ENCODE results near the gene NAIF1. TPM values are rescaled to one million over a fixed set of nuclear protein-coding genes. Genes with fewer than 3 reads are reported as not detected.

NAIF1 gene
- total and polyA plus RNA-seq, 2 donors (not counting 3 experiments of a cell fraction or from before 2014, with no cell fraction given), result 8.2 to 10.1 TPM

- CTCF ChIA-PET, result interaction anchor here (0.8 to 3.7 kb wide), 4 partner anchors 10 to 172 kb away, joined by 3 to 55 read pairs (median 22); partner anchors contain the start of gene PTGES2
- no peaks in the 10 kb centered on the region for H3K4me1 ChIP-seq (ENCODE audit: control insufficient read depth, extremely low read depth, insufficient read depth, low read length)
- no peak for FAIRE-seq
- no peaks in the 10 kb centered on the region for H3K79me2 ChIP-seq (ENCODE audit: control insufficient read depth, insufficient read depth, low read length)
- no peak overlapping the region for H3K4me2 ChIP-seq (ENCODE audit: insufficient read depth, low read length)
- no peak overlapping the region for H3K27ac ChIP-seq (ENCODE audit: insufficient read depth, low read depth, low read length)
- no peak overlapping the region for H3K4me3 ChIP-seq (replicated peaks in 1 of 3; ENCODE audit: insufficient read depth in 1 of 3, low read depth in 1 of 3, low read length in 3 of 3)
- DNase-seq (ENCODE audit: low read depth, low spot score), result no peak
- POLR2A ChIA-PET, result no interaction called here
- H3K27me3 ChIP-seq (ENCODE audit: control insufficient read depth in 2 of 2, insufficient read depth in 2 of 2, low read length in 2 of 2), result no peaks in the 10 kb centered on the region
- no peak for TF ChIP-seq MAX (IDR thresholded peaks at IDR 0.05; ENCODE audit: insufficient read depth, insufficient read length)
- TF ChIP-seq POLR2A (IDR thresholded peaks at IDR 0.05; ENCODE audit: low read depth, low read length), result no peak
- no peak for TF ChIP-seq GATA2 (IDR thresholded peaks at IDR 0.05; ENCODE audit: insufficient read depth, insufficient read length, low read depth, low read length)
- no peak for TF ChIP-seq EZH2 (IDR thresholded peaks at IDR 0.05; ENCODE audit: borderline replicate concordance, low read depth, low read length, severe bottlenecking)
- TF ChIP-seq CTCF (IDR thresholded peaks at IDR 0.05; ENCODE audit: extremely low read depth in 1 of 2, insufficient read depth in 1 of 2, low read depth in 1 of 2, low read length in 2 of 2), result no peak
- intact Hi-C loops (cut with micrococcal nuclease), result loop anchor here (2.0 kb wide), 1 partner anchor 81 kb away; no protein-coding TSS in a partner anchor
- H4K20me1 ChIP-seq (replicated peaks; ENCODE audit: control insufficient read depth, extremely low read depth, insufficient read depth, low read length), result no peaks in the 10 kb centered on the region
- no TSS peak for BruUV-seq (replicated peaks)
- no peaks in the 10 kb centered on the region for H3K9me3 ChIP-seq (replicated peaks; ENCODE audit: control insufficient read depth, insufficient read depth, low read length)
- no peak overlapping the region for H3K9ac ChIP-seq (replicated peaks; ENCODE audit: extremely low read depth, insufficient read depth, low read length)
- peaks cover 0 to 3% of the 10 kb centered on the region in 2 experiments for H3K36me3 ChIP-seq (ENCODE audit: control insufficient read depth in 2 of 2, extremely low read depth in 1 of 2, insufficient read depth in 2 of 2, low read length in 2 of 2)
- dilution Hi-C loops (cut with MboI; ENCODE audit: extremely low pct_ligation_motif_present, low sequenced_read_pairs), result no loop called here
- no peaks in the 10 kb centered on the region for H3K9me1 ChIP-seq (replicated peaks; ENCODE audit: control insufficient read depth, extremely low read depth, insufficient read depth, low read length)
- no peak overlapping the region for H2AFZ ChIP-seq (ENCODE audit: low read depth, low read length)
These were observed 48.3 kb upstream of the NAIF1 start for GRCh38 chr9:128115187-128116103.

Data from endothelial cell of umbilical vein (primary cell).